ENCODE measurements around the gene KLF7. TPM values are rescaled to one million over a fixed set of nuclear protein-coding genes. Genes with fewer than 3 reads are reported as not detected.

The KLF7 gene
- total RNA-seq, 1 experiment from 2014 or later = 2.6 TPM

GRCh38 chr2:207167099-207167923 lies 1.6 kb upstream of the KLF7 start:
- peak; percentile 18 for DNase-seq (ENCODE audit: low spot score)

GRCh38 chr2:207166349-207167098 lies 776 bp upstream of the KLF7 start:
- peak; percentile 50 for DNase-seq (ENCODE audit: low spot score)

GRCh38 chr2:207166039-207166348 lies 246 bp upstream of the KLF7 start:
- peak; percentile 99 for DNase-seq (ENCODE audit: low spot score)

GRCh38 chr2:207164006-207164831 lies 1.5 kb downstream of the KLF7 start:
- DNase-seq (ENCODE audit: low spot score) = peak; percentile 33

- no peak for DNase-seq (ENCODE audit: low spot score)
These were observed 2.1 kb downstream of the KLF7 start for GRCh38 chr2:207163756-207164005.

GRCh38 chr2:207163053-207163755 lies 2.5 kb downstream of the KLF7 start:
- peak; percentile 73 for DNase-seq (ENCODE audit: low spot score)

GRCh38 chr2:207162316-207162715 lies 3.4 kb downstream of the KLF7 start:
- no peak for DNase-seq (ENCODE audit: low spot score)

GRCh38 chr2:207161247-207162123 lies 4.3 kb downstream of the KLF7 start:
- no peak for DNase-seq (ENCODE audit: low spot score)

- DNase-seq (ENCODE audit: low spot score) = no peak
These were observed 5.6 kb downstream of the KLF7 start for GRCh38 chr2:207160115-207160514.

GRCh38 chr2:207159002-207159401 lies 6.7 kb downstream of the KLF7 start:
- DNase-seq (ENCODE audit: low spot score) = no peak

- no peak for DNase-seq (ENCODE audit: low spot score)
These were observed 8.0 kb downstream of the KLF7 start for GRCh38 chr2:207157731-207158130.

GRCh38 chr2:207157162-207157481 lies 8.6 kb downstream of the KLF7 start:
- DNase-seq (ENCODE audit: low spot score) = no peak

GRCh38 chr2:207156451-207157161 lies 9.1 kb downstream of the KLF7 start:
- DNase-seq (ENCODE audit: low spot score) = no peak

- DNase-seq (ENCODE audit: low spot score) = no peak
These were observed 10.0 kb downstream of the KLF7 start for GRCh38 chr2:207155516-207156444.

GRCh38 chr2:207154556-207155510 lies 10.9 kb downstream of the KLF7 start:
- DNase-seq (ENCODE audit: low spot score) = no peak

- no peak for DNase-seq (ENCODE audit: low spot score)
These were observed 12.3 kb downstream of the KLF7 start for GRCh38 chr2:207153266-207153975.

- no peak for DNase-seq (ENCODE audit: low spot score)
These were observed 14.7 kb downstream of the KLF7 start for GRCh38 chr2:207151048-207151447.

- DNase-seq (ENCODE audit: low spot score) = no peak
These were observed 15.5 kb downstream of the KLF7 start for GRCh38 chr2:207150284-207150683.

Measured in H4 (cell line).